Measurements from ENCODE around the gene ATF6.

The ATF6 gene

DNA sequence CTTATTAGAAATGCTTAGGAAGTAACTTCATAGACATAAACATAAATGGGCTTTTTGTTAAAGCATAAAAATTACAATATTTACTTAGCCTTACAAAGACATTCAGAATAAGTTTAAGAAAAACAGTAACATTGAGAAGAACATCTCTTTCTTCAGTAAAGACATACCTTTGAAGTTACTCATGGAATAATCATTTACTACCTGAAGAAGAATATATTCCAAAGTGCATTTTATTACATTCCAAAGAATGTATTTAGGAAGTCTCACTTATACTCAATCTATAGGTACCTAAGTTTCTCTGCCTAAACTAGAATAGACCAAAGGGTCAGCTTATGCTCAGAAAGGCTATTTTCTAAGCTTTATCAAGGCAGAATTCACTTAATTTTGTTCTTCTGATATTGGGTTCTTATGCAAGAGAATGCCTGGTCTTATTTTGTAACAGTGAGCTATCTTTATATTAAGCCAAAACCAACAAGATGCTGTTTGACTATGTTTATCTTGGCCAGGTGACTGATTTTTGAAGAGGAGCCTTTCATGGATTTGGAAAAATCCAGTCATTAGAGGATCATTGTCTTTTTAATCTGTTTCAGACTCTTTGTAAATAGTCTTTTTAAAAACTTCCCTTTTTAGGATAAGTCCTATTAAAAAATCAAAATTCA is 147.5 kb downstream of the ATF6 start:
- Histone ChIP-seq H3K27me3 (replicated peaks; ENCODE audit: insufficient read depth, low read length) (no peaks in the 10 kb centered on the region), H3K27ac (ENCODE audit: low read length) (no peak overlapping the region), H3K9me2 (replicated peaks; ENCODE audit: insufficient read depth, low read length) (no peaks in the 10 kb centered on the region), H3K9me3 (replicated peaks; ENCODE audit: insufficient read depth, low read length) (no peaks in the 10 kb centered on the region), H3F3A (ENCODE audit: insufficient read depth, low read length) (no peaks in the 10 kb centered on the region), H2AFZ (ENCODE audit: low read length) (no peak overlapping the region), H3K4me2 (ENCODE audit: low read depth, low read length) (no peak overlapping the region), H3K79me2 (ENCODE audit: low read length) (no peaks in the 10 kb centered on the region), H3K36me3 (replicated peaks; ENCODE audit: insufficient read depth, low read length) (peaks cover 11% of the 10 kb centered on the region; the same call in 1 of the 2 replicates), H3K9ac (ENCODE audit: low read length) (no peak overlapping the region), H3K4me1 (ENCODE audit: low read length) (no peaks in the 10 kb centered on the region), H4K20me1 (ENCODE audit: insufficient read depth, low read length) (no peaks in the 10 kb centered on the region), H3K4me3 (ENCODE audit: low read length) (no peak overlapping the region)
- no peak for TF ChIP-seq EZH2 (optimal IDR thresholded peaks at IDR 0.05; ENCODE audit: low read depth, low read length)
- no peak for TF ChIP-seq EZH2phosphoT487 (IDR thresholded peaks at IDR 0.05; ENCODE audit: low read length)
- TF ChIP-seq CTCF (IDR thresholded peaks at IDR 0.05; ENCODE audit: low read length) = no peak
- no peak for DNase-seq

DNA sequence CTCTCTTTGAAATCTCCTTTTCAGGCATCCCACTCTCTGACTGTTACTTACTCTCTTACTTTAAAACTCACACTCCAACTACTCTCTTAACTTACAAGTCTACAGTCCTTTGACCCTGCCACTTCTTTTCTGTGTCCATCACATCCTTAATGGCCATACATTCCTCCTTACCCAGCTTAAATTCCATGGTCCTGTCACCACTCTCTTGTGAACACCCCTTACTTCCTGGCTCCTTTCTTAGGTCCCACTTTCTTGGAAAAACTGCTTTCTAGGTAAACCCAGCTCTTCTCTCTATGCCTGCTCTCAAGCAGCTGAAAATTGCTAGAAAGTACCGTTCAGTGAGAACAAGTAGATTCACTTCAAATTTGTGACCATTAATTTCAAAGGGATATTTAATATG is 148.5 kb downstream of the ATF6 start:
- Histone ChIP-seq H3K79me2 (ENCODE audit: low read length) (no peaks in the 10 kb centered on the region), H3K9me3 (replicated peaks; ENCODE audit: insufficient read depth, low read length) (no peaks in the 10 kb centered on the region), H2AFZ (ENCODE audit: low read length) (no peak overlapping the region), H3K4me2 (ENCODE audit: low read depth, low read length) (no peak overlapping the region), H3K36me3 (replicated peaks; ENCODE audit: insufficient read depth, low read length) (peaks cover 11% of the 10 kb centered on the region; the same call in 1 of the 2 replicates), H3K27me3 (replicated peaks; ENCODE audit: insufficient read depth, low read length) (no peaks in the 10 kb centered on the region), H3K4me1 (ENCODE audit: low read length) (no peaks in the 10 kb centered on the region), H3K9ac (ENCODE audit: low read length) (no peak overlapping the region), H3F3A (ENCODE audit: insufficient read depth, low read length) (no peaks in the 10 kb centered on the region), H3K9me2 (replicated peaks; ENCODE audit: insufficient read depth, low read length) (no peaks in the 10 kb centered on the region), H3K27ac (ENCODE audit: low read length) (no peak overlapping the region), H3K4me3 (ENCODE audit: low read length) (no peak overlapping the region), H4K20me1 (ENCODE audit: insufficient read depth, low read length) (no peaks in the 10 kb centered on the region)
- no peak for DNase-seq
- TF ChIP-seq EZH2phosphoT487 (IDR thresholded peaks at IDR 0.05; ENCODE audit: low read length) (no peak), EZH2 (optimal IDR thresholded peaks at IDR 0.05; ENCODE audit: low read depth, low read length) (no peak), CTCF (IDR thresholded peaks at IDR 0.05; ENCODE audit: low read length) (no peak)

GRCh38 chr1:161915051-161915503 is 149.0 kb downstream of the ATF6 start:
- TF ChIP-seq EZH2phosphoT487 (IDR thresholded peaks at IDR 0.05; ENCODE audit: low read length) (no peak), EZH2 (optimal IDR thresholded peaks at IDR 0.05; ENCODE audit: low read depth, low read length) (no peak), CTCF (IDR thresholded peaks at IDR 0.05; ENCODE audit: low read length) (no peak)
- no peak for DNase-seq
- H3K79me2 ChIP-seq (ENCODE audit: low read length) = no peaks in the 10 kb centered on the region
- H3K9me2 ChIP-seq (replicated peaks; ENCODE audit: insufficient read depth, low read length) = no peaks in the 10 kb centered on the region
- no peaks in the 10 kb centered on the region for H3K27me3 ChIP-seq (replicated peaks; ENCODE audit: insufficient read depth, low read length)
- H2AFZ ChIP-seq (ENCODE audit: low read length) = no peak overlapping the region
- no peak overlapping the region for H3K9ac ChIP-seq (ENCODE audit: low read length)
- no peaks in the 10 kb centered on the region for H4K20me1 ChIP-seq (ENCODE audit: insufficient read depth, low read length)
- no peak overlapping the region for H3K4me2 ChIP-seq (ENCODE audit: low read depth, low read length)
- no peaks in the 10 kb centered on the region for H3F3A ChIP-seq (ENCODE audit: insufficient read depth, low read length)
- H3K9me3 ChIP-seq (replicated peaks; ENCODE audit: insufficient read depth, low read length) = no peaks in the 10 kb centered on the region
- no peaks in the 10 kb centered on the region for H3K4me1 ChIP-seq (ENCODE audit: low read length)
- no peak overlapping the region for H3K4me3 ChIP-seq (ENCODE audit: low read length)
- no peak overlapping the region for H3K27ac ChIP-seq (ENCODE audit: low read length)
- peaks cover 11% of the 10 kb centered on the region; the same call in 1 of the 2 replicates for H3K36me3 ChIP-seq (replicated peaks; ENCODE audit: insufficient read depth, low read length)

Measured in MM.1S (cell line).